GM21367 (cell line): Measurements from ENCODE around the gene MYH9.
"Not testable (repeated sequence)": the region's sequence is repeated elsewhere in the genome, so short reads cannot be mapped to it uniquely, and the experiment has no call there.

Experiments used
- ATAC-seq: cut with Tn5 transposase; IDR thresholded peaks from one replicate; pipeline ENCODE4 v1.9.1; 2021; ENCODE audit not compliant: unreplicated experiment

Gene MYH9

DNA sequence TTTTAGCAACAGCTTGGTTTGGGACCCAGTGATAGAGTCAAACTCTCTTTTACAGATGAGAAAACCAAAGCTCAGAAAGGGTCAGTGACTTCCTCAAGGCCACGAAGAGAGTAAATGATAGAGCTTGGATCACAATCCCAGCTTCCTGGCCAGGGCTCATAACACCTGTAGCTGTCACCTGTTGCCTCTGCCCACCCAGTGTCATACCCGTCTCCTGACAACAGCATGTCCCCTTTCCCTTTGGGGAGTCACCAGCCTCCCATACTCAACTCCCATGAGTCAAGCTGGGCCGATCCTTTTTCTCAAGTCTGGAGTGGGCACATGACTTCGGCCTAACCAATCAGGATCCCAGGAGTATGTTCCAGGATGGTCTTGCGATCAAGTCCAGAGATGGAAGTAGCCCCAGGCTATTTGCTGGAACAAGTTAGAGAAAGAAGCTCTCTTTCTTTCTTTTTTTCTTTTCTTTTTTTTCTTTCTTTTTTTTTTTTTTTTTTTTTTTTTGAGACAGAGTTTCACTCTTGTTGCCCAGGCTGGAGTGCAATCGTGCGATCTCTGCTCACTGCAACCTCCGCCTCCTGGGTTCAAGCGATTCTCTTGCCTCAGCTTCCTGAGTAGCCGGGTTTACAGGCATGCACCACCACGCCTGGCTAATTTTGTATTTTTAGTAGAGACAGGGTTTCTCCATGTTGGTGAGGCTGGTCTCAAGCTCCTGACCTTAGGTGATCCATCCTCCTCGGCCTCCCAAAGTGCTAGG is 27.8 kb upstream of the MYH9 start:
- no peak for ATAC-seq

GRCh38 chr22:36413022-36413775 is 25.4 kb upstream of the MYH9 start:
- ATAC-seq, result no peak

DNA sequence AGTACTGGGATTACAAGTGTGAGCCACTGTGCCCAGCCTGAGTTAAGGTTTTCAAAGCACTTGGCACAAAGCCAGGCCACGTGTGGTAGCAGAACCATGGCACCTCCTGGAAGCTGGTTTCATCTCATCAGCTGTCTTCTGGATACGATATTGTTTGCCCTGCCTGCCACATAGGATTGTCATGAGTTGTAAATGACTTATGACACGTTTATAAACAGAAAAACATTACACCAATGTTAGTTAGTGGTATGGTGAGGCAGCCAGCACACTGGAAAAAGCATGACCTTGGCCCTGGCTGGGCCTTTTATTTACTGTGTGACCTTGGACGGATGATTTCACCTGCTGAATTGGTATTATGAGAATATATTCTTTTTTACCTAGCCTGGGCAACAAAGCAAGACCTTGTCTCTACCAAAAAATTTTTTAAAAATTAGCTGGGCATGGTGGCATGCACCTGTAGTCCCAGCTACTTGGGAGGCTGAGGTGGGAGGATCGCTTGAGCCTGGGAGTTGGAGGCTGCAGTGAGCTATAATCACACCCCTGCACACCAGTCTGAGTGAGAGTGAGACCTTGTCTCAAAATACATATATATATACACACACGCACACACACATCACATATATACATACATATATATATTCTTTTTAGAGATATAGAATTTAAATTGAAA is 24.0 kb upstream of the MYH9 start:
- ATAC-seq, result no peak

- ATAC-seq, result no peak
Observed at GRCh38 chr22:36409911-36410756, 22.4 kb upstream of the MYH9 start.

DNA sequence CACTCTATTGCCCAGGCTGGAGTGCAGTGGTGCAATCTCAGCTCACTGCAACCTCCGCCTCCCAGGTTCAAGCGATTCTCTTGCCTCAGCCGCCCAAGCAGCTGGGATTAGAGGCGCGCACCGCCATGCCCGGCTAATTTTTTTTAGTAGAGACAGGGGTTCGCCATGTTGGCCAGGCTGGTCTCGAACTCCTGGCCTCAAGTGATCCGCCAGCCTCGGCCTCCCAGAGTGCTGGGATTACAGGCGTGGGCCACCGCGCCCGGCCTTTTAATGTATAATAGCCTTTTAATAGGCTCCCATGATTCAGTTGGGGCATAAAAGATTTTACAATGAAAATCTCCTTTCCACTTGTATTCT is 21.8 kb upstream of the MYH9 start:
- ATAC-seq, result not testable (repeated sequence)

- ATAC-seq, result no peak
Observed at GRCh38 chr22:36409056-36409455, 21.3 kb upstream of the MYH9 start.

DNA sequence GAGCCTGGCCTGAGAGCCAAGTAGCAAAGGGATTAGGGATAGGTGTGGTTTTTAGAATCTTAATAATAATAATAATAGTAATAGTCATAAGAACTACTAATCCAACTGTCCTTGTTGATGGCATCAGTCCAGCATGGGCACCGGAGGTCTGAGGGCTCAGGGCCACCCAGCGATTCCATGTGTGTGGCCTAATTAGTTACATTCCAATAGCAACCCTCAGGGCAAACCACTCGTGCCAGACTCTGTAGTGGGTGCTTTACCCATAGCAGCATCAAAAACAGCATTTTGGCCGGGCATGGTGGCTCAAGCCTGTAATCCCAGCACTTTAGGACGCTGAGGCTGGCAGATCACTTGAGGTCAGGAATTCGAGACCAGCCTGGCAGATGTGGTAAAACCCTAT is 19.0 kb upstream of the MYH9 start:
- ATAC-seq, result no peak

- no peak for ATAC-seq
Observed at GRCh38 chr22:36405671-36406538, 18.1 kb upstream of the MYH9 start.

- no peak for ATAC-seq
Observed at GRCh38 chr22:36405221-36405661, 17.5 kb upstream of the MYH9 start.

DNA sequence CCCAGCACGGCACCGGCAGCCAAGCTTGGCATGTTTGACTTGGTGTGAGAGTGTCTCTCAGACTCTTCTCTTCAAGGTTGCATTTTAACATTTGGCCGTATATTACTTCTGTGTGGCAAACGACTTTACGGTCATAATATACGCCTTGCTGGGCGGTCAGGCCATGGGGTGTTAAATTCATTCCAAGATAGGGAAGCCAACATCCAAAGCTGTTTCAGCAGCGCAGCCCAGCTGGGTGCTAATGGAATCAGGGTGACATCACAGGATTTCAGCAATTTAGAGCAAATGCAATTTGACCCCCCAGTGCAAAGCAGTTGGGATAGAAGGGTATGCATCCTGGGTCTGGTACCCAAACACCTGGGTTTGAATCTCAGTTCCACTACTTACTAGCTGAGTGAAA is 16.7 kb upstream of the MYH9 start:
- no peak for ATAC-seq

- ATAC-seq, result no peak
Observed at GRCh38 chr22:36399472-36399778, 11.7 kb upstream of the MYH9 start.

DNA sequence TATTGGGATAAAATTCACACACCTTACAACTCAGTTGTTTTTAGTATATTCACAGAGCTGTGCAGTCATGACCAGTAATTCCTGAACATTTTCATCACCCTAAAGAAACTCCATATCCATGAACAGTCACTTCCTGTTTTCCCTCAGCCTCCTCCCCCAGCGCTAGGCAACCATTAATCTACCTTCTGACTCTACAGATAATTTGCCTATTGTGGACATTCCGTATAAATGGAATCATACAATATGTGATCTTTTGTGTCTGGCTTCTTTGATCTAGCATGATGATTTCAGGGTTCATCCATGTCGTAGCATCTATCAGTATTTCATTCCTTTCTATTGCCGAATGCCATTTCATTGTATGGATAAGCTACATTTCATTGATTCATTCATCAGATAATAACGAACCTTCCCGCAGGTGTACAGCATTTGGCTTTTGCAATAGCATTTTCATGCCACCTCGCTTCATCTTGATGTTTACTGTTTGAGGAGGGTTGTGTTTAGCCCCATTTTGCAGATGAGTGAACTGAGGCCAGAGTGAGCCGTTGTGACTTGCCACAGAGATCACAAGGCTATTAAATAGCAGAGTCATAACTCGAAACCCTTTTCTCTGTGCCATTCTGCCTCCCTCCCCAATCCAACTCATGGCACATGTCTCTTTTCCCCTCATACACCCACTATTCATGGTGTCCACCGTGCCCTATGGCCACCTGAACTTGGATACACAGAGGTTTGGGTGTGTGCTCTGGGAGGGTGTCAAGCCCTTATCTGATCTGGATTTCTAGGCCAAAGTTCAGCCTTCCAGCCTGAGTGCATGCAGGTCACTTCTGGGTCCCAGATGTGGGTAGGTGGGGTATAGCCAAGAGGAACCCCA is 11.1 kb upstream of the MYH9 start:
- ATAC-seq, result no peak

- ATAC-seq, result no peak
Observed at GRCh38 chr22:36397131-36398093, 9.6 kb upstream of the MYH9 start.

DNA sequence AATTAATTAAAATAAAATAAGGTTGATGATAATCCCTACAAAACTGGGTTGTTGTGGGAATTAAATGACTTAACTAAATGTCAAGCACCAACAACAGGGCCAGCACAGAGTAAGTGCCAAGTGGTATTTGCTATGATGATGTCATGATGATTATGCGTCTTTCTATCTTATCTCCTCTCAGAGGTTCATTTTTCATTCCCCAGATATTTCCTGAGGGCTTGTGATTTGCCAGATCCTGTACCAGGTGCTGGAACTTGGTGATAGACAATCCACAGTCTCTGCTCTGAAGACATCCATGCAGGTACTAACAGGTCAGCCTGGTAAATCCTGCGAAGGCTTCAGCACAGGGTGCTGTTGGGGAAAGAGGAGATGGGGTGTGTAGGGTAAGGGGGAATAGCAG is 8.1 kb upstream of the MYH9 start:
- no peak for ATAC-seq

GRCh38 chr22:36395055-36395849 is 7.5 kb upstream of the MYH9 start:
- no peak for ATAC-seq

DNA sequence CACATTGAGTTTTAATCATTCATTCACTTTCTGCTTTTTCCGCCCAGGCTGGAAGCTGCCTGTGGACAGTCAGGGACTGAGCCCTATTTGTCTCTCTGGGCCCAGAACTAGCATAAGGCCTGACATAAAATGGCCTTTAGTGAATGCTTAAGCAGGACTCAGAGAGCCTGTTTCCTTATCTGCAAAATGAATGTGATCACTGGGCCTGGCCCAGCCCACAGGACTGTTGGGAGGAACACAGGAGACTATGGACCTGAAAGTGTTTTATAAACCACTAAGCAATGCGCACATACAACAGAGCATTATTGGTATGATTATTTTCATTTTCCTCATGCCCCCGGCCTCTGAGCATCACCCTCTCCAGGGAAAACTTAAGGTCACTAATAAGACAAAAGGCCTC is 3.9 kb upstream of the MYH9 start:
- no peak for ATAC-seq

- not testable (repeated sequence) for ATAC-seq
Observed at GRCh38 chr22:36389122-36389521, 1.4 kb upstream of the MYH9 start.

DNA sequence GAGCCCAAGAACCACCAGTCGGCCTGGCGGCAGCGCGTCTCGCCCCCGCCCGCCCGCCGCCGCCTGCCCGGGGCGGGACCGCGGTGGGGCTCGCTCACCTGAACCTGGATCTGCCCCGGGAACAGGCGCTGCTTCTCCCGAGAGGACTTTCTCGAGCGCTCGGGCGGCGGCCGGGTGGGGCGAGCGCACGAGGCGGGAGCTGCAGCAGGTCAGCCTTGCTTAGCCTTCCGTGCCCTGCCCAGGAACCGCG is 133 bp downstream of the MYH9 start:
- ATAC-seq, result no peak
